Mononuclear cell (primary cell): ENCODE data around the gene ENHO. TPM values are rescaled to one million over a fixed set of nuclear protein-coding genes. Genes with fewer than 3 reads are reported as not detected.

Experiments
- H3K27me3 ChIP-seq: 2 replicates; pipeline ENCODE4 v1.6.0; 2011; ENCODE audit warnings: low read length, control low read depth; ENCODE audit not compliant: insufficient read depth
- H3K4me1 ChIP-seq: 2 replicates; pipeline ENCODE4 v1.5.1; 2011; ENCODE audit warnings: mild to moderate bottlenecking, low read length, control low read depth; ENCODE audit not compliant: insufficient read depth
- H3K4me3 ChIP-seq: 2 replicates; pipeline ENCODE4 v1.5.1; 2011; ENCODE audit warnings: mild to moderate bottlenecking, low read length, moderate library complexity
- H3K9me3 ChIP-seq: 2 replicates; pipeline ENCODE4 v1.5.1; 2011; ENCODE audit warnings: low read depth, mild to moderate bottlenecking, control low read depth, low read length
- total RNA-seq: library from RNA; depleted of rRNA; stranded (reverse); fragments of >200 nt; gene quantifications from one replicate; pipeline ENCODE4 v1.2.3, GENCODE V29; 2012

The ENHO gene
- total RNA-seq, 1 donor: 0.63 TPM

DNA sequence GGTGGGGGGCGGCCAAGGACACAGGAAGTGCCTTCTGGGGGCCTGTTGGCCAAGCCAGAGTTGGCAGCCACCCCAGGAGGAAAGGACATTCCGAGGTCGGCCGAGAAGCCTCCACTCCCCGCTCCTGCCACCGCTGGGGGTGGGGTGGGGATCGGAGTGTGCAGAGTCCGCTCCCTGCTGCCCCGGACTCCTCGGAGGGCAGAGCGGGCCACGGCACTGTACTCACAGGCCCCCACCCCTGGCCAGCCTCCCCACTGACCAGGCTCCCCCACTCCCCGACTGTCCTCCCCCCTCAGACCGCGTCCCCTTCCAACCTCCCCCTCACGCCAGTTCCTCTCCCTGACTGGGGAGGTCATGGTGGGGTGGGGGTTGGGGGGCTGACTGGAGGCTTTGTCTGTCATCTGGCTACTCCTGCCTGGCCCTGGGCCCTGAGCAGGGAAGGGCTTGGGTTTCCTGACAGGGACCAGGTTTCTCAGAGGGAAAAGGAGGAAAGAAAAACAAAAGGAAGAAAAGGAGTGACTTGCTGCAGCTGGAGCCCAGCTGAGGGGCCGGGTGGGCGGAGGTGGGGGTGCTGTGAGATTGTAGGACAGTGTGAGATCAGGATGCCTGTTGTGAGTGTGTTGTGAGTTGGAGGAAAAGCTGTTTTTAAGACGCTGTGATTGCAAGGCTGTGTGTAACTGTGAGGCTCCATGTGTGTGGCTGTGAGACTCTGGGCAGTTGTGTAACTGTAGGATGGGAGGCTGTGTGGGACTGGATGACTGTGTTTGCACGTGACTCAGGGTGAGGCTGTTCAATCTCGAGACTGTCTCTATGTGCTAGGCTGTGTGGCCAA is 37.0 kb upstream of the ENHO start:
- H3K9me3 ChIP-seq: no peaks in the 10 kb centered on the region
- no peak overlapping the region for H3K4me3 ChIP-seq
- no peaks in the 10 kb centered on the region for H3K27me3 ChIP-seq
- no peaks in the 10 kb centered on the region for H3K4me1 ChIP-seq

DNA sequence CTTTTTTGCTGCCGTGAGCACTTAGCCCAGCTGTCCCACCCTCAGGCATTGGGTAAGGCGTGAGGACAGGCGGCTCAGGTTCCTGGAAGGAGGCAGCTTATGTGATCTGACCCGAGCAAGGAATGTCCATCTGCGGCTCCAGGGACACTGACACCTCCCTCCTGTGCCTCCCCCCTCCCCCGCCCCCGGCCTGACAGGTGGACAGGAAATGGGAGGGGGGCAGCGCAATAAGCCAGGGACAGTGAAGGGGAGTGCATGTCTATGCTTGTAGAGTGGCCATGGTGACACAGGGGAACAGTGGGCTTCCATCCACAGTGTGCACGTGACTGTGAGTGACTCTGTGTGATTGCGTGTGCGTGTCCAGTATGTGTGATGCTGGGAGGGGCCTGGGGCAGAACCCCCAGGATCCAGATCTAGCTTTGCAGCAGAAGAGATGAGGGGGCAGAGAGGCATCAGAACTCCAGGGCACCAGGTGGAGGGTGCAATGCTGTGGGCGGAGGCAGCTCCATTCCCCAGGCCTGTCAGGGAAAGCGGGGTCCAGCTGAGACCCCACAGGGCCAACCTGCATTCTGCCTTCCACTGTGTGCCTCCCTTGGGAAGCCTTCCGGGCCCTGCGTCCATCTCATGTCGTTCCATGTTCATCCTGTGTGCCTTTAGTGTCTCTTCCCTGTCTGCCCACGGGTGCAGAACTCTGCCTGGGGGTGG is 36.3 kb upstream of the ENHO start:
- Histone ChIP-seq H3K4me3 (no peak overlapping the region), H3K27me3 (no peaks in the 10 kb centered on the region), H3K9me3 (no peaks in the 10 kb centered on the region), H3K4me1 (no peaks in the 10 kb centered on the region)

DNA sequence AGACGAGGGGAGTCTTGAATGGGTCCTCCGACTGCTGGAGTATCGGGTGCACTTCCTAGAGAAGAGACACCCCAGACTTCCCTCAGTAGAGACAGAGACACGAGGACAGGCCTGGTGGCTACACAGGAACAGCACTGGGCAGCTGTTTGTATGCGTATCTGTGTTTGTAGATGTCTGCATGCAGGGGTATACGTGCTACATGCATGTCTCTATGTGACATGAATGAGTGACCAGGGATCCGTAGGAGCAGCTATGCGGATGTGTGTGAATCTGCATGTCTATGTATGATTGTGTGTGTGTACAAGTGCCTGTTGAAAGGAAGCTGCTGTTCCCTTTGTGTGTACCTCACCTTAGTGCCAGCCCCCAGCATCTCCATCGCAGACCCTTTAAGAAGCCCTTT is 35.6 kb upstream of the ENHO start:
- H3K4me3 ChIP-seq: no peak overlapping the region
- H3K27me3 ChIP-seq: no peaks in the 10 kb centered on the region

GRCh38 chr9:34557426-34558321 is 34.9 kb upstream of the ENHO start:
- no peaks in the 10 kb centered on the region for H3K4me1 ChIP-seq
- H3K4me3 ChIP-seq: no peak overlapping the region
- no peaks in the 10 kb centered on the region for H3K9me3 ChIP-seq
- H3K27me3 ChIP-seq: no peaks in the 10 kb centered on the region

More for the DNA sequence above, 35.6 kb upstream of the ENHO start:
- no peaks in the 10 kb centered on the region for H3K9me3 ChIP-seq
- no peaks in the 10 kb centered on the region for H3K4me1 ChIP-seq

GRCh38 chr9:34556949-34557348 is 34.2 kb upstream of the ENHO start:
- no peaks in the 10 kb centered on the region for H3K4me1 ChIP-seq
- no peaks in the 10 kb centered on the region for H3K27me3 ChIP-seq
- H3K4me3 ChIP-seq: no peak overlapping the region
- H3K9me3 ChIP-seq: no peaks in the 10 kb centered on the region

DNA sequence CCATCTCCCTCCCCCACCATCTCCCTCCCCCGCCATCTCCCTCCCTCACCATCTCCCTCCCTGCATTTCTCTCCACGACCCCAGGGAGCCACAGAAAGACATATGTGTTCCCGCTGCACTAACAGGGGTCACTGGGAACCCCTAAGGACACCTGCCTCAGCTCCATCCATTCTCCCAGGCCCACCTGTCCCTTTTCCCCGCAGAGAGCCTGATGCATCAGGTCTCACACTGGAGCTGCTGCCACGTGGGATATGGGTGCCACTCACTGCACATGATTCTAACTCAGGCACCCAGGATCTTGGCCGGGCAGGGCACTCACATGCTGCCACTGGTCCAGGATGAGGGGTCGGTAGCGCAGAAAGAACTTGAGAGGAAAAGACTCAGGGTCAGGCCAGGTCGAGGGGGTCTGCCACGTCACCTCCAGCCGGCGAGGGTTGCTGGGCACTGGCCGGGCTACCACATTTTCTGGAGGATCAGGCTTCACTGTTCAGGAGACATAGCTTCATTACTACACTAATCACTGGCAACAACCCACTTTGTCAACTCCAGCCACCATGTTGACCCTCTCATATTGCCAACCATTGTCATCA is 33.2 kb upstream of the ENHO start:
- Histone ChIP-seq H3K9me3 (no peaks in the 10 kb centered on the region), H3K4me1 (no peaks in the 10 kb centered on the region), H3K4me3 (no peak overlapping the region), H3K27me3 (no peaks in the 10 kb centered on the region)

GRCh38 chr9:34555500-34555899 is 32.7 kb upstream of the ENHO start:
- Histone ChIP-seq H3K9me3 (no peaks in the 10 kb centered on the region), H3K4me1 (no peaks in the 10 kb centered on the region), H3K27me3 (no peaks in the 10 kb centered on the region), H3K4me3 (no peak overlapping the region)

- Histone ChIP-seq H3K27me3 (no peaks in the 10 kb centered on the region), H3K4me1 (no peaks in the 10 kb centered on the region), H3K4me3 (no peak overlapping the region), H3K9me3 (no peaks in the 10 kb centered on the region)
Observed at GRCh38 chr9:34555002-34555348, 32.2 kb upstream of the ENHO start.

- no peaks in the 10 kb centered on the region for H3K9me3 ChIP-seq
- no peaks in the 10 kb centered on the region for H3K27me3 ChIP-seq
- no peaks in the 10 kb centered on the region for H3K4me1 ChIP-seq
- no peak overlapping the region for H3K4me3 ChIP-seq
Observed at GRCh38 chr9:34554211-34555001, 31.6 kb upstream of the ENHO start.

GRCh38 chr9:34553511-34554021 is 30.8 kb upstream of the ENHO start:
- no peaks in the 10 kb centered on the region for H3K4me1 ChIP-seq
- no peaks in the 10 kb centered on the region for H3K27me3 ChIP-seq
- H3K9me3 ChIP-seq: no peaks in the 10 kb centered on the region
- no peak overlapping the region for H3K4me3 ChIP-seq

DNA sequence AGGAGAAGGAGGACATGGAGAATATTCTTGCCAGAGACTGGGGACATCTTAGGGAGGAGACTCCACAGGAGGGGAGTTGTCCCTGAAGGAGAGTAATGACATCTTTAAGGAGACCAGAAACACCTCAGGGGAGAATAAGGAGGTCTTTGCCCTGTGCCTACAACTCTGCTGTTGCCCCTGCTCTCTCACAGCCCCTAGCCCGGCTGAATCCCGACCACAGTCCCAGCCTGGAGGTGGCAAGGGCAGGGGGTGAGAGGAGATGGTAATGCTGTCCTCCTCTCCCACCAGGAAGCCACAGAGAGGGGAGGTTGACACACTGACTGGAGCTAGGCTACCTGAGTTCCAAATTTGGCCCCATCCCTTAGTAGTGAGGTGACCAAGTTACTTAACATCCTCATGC is 30.2 kb upstream of the ENHO start:
- H3K4me3 ChIP-seq: no peak overlapping the region
- H3K9me3 ChIP-seq: no peaks in the 10 kb centered on the region
- H3K4me1 ChIP-seq: no peaks in the 10 kb centered on the region
- no peaks in the 10 kb centered on the region for H3K27me3 ChIP-seq

DNA sequence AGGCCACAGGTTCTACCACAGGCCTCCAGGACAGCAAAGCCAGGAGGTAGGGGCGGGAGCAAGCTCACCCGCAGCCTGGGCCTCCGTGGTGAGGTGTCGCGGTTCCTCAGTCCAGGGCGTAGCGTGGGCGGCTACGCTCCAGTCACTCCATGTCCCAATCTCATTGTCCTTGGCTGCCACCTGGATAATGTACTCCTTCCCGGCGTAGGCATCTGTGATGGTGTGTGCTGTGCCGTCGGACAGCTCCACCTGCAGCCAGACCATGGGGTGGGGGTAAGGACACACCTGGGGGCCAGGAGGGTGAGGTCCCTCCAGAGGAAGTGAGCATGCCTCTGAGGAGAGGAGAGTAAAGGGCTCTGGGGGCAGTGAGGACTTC is 29.8 kb upstream of the ENHO start:
- Histone ChIP-seq H3K4me3 (no peak overlapping the region), H3K27me3 (no peaks in the 10 kb centered on the region), H3K4me1 (no peaks in the 10 kb centered on the region), H3K9me3 (no peaks in the 10 kb centered on the region)

DNA sequence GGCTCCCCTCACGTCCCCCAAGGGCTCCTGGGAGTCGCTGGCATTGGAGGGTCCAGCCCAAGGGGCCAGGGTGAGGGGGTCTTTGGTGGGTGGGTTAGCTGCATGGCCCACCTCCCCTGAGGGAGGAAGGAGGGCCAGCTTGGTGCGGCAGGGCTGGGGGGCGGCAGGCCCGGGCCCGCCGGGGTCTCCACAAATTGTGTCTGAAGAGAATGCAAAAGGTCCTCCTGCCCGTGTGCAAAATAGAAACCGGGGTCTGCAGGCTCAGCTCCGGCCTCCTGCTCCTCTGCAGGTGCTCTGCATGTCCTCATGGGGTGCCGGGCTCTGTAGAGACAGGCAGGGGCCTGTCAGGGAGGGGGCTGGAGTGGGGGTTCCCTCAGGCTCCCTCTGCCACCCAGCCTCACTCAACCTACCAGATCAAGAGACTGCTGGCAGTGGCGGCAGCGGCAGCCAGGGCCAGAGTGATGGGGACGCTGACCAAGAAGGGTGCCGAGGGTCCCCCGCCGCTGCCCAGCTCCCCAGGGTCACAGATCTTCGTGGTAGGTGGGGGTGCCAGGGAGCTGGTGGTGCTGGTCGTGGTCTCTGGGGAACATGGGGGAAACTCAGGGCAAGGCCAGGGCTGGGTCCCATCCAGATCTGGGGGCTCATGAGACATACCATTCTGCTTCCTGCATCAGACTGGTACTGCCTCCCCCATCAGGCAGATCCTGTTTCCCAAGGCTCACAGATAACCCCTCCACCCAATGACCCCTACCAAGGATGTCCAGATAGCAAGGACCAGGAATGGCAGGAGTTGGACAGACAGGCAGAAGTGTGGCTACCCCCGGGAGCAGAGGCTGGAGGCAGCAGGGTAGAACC is 29.2 kb upstream of the ENHO start:
- Histone ChIP-seq H3K4me3 (no peak overlapping the region), H3K4me1 (no peaks in the 10 kb centered on the region), H3K9me3 (no peaks in the 10 kb centered on the region), H3K27me3 (no peaks in the 10 kb centered on the region)
